Dendritic cell treated with granulocyte-macrophage colony-stimulating factor and Interleukin-4, amounts not matched to agents 40 ng/mL and 50 ng/mL, for 4 days (primary cell): ENCODE results near the gene SERPINE1.

Experiments
- H3K27ac Mint-ChIP-seq: one replicate; pipeline ENCODE4 v1.8.0; 2022; ENCODE audit warnings: mild to moderate bottlenecking, mixed read lengths
- H3K27me3 Mint-ChIP-seq: one replicate; pipeline ENCODE4 v1.8.0; 2022; ENCODE audit warnings: mild to moderate bottlenecking, mixed read lengths
- H3K36me3 Mint-ChIP-seq: one replicate; pipeline ENCODE4 v1.8.0; 2022; ENCODE audit warnings: low read depth, mixed read lengths
- H3K4me1 Mint-ChIP-seq: one replicate; pipeline ENCODE4 v1.8.0; 2022; ENCODE audit warnings: low read depth, mixed read lengths
- H3K4me3 Mint-ChIP-seq: one replicate; pipeline ENCODE4 v1.8.0; 2022; ENCODE audit warnings: mild to moderate bottlenecking, moderate library complexity, mixed read lengths
- H3K9me3 Mint-ChIP-seq: one replicate; pipeline ENCODE4 v1.8.0; 2022; ENCODE audit warnings: mixed read lengths
- intact Hi-C: fragments of 100-400 bp; cut with micrococcal nuclease; formaldehyde crosslinking; loops from one replicate; pipeline ENCODE4 v1.15.0; 2022

Gene SERPINE1

DNA sequence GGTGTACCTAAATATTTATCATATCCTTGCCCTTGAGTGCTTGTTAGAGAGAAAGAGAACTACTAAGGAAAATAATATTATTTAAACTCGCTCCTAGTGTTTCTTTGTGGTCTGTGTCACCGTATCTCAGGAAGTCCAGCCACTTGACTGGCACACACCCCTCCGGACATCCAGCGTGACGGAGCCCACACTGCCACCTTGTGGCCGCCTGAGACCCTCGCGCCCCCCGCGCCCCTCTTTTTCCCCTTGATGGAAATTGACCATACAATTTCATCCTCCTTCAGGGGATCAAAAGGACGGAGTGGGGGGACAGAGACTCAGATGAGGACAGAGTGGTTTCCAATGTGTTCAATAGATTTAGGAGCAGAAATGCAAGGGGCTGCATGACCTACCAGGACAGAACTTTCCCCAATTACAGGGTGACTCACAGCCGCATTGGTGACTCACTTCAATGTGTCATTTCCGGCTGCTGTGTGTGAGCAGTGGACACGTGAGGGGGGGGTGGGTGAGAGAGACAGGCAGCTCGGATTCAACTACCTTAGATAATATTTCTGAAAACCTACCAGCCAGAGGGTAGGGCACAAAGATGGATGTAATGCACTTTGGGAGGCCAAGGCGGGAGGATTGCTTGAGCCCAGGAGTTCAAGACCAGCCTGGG, 11.4 kb downstream of the SERPINE1 start:
- intact Hi-C loops: loop anchor here (1.0 kb wide), 1 partner anchor 44 kb away; no protein-coding TSS in a partner anchor
- Mint-ChIP-seq H3K9me3 (no peaks in the 10 kb centered on the region), H3K4me3 (peak overlapping the region; percentile 37), H3K36me3 (no peaks in the 10 kb centered on the region), H3K27ac (peak overlapping the region; percentile 65), H3K27me3 (peaks cover 7% of the 10 kb centered on the region), H3K4me1 (peaks cover 67% of the 10 kb centered on the region)

DNA sequence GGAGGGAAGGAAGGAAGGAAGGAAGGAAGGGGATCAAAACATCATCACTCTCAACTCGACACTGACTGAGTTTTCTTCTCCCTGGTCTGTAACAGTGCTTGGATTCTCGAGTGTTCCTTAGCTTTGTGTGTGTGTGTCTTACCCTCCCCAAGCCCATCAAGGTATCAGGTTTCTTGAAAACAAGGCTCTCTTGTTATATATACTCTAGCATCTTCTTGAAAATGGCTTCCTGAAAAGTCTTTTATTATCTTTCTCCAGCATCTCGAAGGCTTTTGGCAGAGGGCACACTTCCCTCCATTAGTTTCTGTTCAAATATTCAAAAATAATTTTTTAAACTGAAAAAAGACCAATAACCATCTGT, 13.4 kb downstream of the SERPINE1 start:
- Mint-ChIP-seq H3K9me3 (no peaks in the 10 kb centered on the region), H3K4me3 (no peak overlapping the region), H3K4me1 (peaks cover 51% of the 10 kb centered on the region), H3K27me3 (peaks cover 14% of the 10 kb centered on the region), H3K27ac (peak overlapping the region; percentile 53), H3K36me3 (no peaks in the 10 kb centered on the region)
- intact Hi-C loops: no loop called here

DNA sequence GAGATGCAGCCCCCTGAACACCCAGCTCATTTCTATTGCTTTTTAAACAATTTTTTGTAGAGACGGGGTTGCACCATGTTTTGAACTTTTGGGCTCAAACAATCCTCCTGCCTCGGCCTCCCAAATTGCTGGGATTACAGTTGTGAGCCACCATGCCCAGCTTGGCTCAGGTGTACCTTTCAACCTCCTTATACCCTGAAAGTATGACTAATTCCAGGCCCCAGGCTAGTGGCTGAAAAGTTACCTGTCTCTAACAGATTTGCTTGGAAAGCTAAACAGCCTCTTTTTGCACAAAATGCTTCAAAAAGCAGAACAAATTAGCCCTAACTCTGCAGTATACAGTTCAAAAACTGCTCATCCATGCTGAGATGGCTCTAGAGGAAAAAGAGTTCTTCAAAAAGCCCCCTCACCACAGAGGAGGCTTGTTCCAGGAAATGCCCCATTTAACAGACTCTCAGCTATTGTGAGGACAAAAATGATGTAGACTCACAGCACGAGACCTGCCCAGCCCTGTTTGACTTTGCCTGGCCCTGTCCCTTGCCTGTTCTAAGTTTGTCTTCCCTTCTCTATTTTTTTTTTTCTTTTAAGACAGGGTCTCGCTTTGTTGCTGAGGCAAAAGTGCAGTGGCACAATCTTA, 14.0 kb downstream of the SERPINE1 start:
- no peak overlapping the region for H3K27ac Mint-ChIP-seq
- peaks cover 19% of the 10 kb centered on the region for H3K27me3 Mint-ChIP-seq
- intact Hi-C loops: no loop called here

DNA sequence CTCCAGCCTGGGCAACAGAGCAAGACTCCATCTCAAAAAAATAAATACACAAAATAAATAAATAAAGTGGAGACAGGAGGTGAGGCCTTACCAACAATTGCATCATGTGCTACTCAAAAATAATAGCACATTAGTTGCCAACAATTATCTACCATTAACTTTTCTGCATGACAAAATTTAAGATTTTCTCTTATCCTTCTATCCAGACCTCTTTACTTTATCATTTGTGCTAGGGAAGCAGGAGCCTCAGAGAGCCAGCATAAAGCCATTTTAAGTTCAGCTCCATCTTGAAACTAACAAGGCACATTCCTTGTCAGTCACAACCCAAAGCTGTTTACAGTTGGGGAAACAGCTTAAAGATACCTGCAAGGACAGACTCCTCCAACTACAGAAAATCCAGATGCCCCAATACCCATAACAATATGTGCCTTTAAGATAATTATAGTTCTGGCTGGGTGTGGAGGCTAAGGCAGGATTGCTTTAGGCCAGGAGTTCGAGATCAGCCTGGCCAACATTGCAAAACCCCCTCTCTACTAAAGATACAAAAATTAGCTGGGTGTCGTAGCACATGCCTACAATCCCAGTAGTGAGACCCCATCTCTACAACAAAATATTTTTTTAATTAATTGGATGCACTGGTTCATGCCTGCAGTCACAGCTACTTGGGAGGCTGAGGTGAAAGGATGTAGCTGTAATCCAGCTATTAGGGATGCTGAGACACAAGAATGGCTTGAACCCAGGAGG, 25.2 kb downstream of the SERPINE1 start:
- H3K36me3 Mint-ChIP-seq: peaks cover 10% of the 10 kb centered on the region
- intact Hi-C loops: no loop called here
- H3K27ac Mint-ChIP-seq: no peak overlapping the region
- H3K4me3 Mint-ChIP-seq: no peak overlapping the region
- peaks cover 30% of the 10 kb centered on the region for H3K4me1 Mint-ChIP-seq
- H3K27me3 Mint-ChIP-seq: peaks cover 39% of the 10 kb centered on the region
- no peaks in the 10 kb centered on the region for H3K9me3 Mint-ChIP-seq

More for the DNA sequence above, 14.0 kb downstream of the SERPINE1 start:
- Mint-ChIP-seq H3K4me3 (no peak overlapping the region), H3K9me3 (no peaks in the 10 kb centered on the region), H3K36me3 (no peaks in the 10 kb centered on the region), H3K4me1 (peaks cover 46% of the 10 kb centered on the region)

DNA sequence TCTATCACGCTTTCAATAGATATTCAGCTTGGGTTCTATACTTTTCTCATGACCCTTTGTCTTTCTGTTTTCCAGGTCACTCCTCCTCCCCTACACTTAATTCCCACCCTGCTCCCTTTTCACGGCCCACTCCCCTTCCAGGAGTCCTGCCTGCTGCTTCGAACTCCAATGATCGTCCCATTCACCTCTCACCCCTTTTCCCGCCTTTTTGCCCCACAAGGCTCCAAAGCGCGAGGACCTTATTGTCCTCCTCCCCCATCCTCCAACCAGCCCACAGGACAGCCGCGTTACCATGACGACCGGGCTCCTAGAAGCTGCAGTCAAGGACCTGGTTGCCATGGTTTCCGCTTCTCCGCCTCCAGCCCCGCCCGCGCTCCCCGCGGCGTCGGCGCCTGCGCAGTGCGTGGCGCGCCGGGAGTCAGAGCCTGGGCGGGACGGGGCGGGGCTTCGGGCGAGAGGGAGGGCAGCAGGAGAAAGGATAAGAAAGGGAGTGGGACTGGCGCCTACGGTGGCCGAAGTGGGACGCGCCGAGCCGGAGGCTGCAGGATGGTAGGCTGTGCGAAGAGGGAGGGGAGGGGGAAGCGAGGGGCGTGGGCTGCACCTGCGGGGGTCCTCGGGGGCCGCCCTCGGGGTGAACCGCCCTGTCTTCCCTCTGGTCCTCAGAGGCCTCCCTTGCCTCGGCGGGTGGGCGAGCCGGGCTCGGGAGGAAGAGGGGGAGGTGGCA, 27.2 kb downstream of the SERPINE1 start, which contains the start of gene AP1S1:
AP1S1 (plus strand) TSS at position 508 of the 724 bp plus-strand sequence; CDS start at position 547, 39 bp downstream.
- intact Hi-C loops: loop anchor here (1.0 kb wide), 1 partner anchor 11 kb away; the partner anchor contains the start of gene VGF
- H3K4me1 Mint-ChIP-seq: peaks cover 30% of the 10 kb centered on the region
- peak within 1 kb of the TSS; percentile 78 for H3K4me3 Mint-ChIP-seq
- peaks cover 27% of the 10 kb centered on the region for H3K36me3 Mint-ChIP-seq
- H3K27ac Mint-ChIP-seq: peak within 1 kb of the TSS; percentile 50
- H3K27me3 Mint-ChIP-seq: peaks cover 24% of the 10 kb centered on the region
- no peaks in the 10 kb centered on the region for H3K9me3 Mint-ChIP-seq

DNA sequence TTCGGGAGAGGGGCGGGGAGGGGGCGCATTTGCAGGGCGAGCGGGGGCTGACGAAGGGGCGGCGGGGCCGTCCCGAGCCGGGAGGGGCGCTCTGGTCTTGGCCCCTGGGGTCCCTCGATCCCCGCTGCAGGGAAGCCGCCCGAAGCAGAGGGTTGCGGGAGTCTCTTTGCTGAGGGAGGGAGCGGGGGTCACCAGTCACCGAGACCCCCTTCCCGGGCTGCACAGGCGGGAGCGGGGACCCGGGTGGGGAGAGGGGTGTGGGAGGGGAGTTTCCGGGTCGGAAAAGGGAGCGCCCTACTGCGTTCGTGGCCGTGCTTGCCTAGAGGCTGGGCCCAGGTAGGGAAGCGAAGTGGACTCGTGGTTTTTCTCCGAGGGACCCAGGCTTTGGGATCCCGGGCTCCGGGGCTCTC, 27.8 kb downstream of the SERPINE1 start:
- Mint-ChIP-seq H3K36me3 (peaks cover 33% of the 10 kb centered on the region), H3K4me3 (peak overlapping the region; percentile 78), H3K9me3 (no peaks in the 10 kb centered on the region), H3K27me3 (peaks cover 19% of the 10 kb centered on the region), H3K4me1 (peaks cover 30% of the 10 kb centered on the region), H3K27ac (peak overlapping the region; percentile 50)
- intact Hi-C loops: loop anchor here (1.0 kb wide), 1 partner anchor 11 kb away; the partner anchor contains the start of gene VGF

DNA sequence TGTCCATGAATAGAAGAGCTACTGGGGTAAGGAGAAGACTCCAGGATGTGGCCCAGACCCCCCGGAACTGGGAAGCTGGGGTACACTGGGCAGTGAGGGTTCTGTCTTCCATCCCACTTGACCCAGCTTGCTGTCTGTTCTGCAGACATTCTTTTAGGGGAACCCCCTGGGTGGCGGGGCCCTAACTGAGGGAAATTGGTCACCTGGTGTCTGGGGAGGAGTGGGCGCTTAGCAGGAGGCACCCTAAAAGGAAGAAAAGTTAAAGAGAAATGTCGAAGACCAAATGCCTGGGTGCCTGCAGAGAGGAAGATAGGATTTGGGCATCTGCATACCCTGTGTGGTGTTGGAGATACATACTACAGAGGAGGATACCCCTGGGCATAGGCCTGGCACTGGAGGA, 28.4 kb downstream of the SERPINE1 start:
- H3K36me3 Mint-ChIP-seq: peaks cover 39% of the 10 kb centered on the region
- H3K4me1 Mint-ChIP-seq: peaks cover 30% of the 10 kb centered on the region
- H3K4me3 Mint-ChIP-seq: peak overlapping the region; percentile 78
- intact Hi-C loops: no loop called here
- no peaks in the 10 kb centered on the region for H3K9me3 Mint-ChIP-seq
- H3K27me3 Mint-ChIP-seq: peaks cover 19% of the 10 kb centered on the region
- peak overlapping the region; percentile 50 for H3K27ac Mint-ChIP-seq

DNA sequence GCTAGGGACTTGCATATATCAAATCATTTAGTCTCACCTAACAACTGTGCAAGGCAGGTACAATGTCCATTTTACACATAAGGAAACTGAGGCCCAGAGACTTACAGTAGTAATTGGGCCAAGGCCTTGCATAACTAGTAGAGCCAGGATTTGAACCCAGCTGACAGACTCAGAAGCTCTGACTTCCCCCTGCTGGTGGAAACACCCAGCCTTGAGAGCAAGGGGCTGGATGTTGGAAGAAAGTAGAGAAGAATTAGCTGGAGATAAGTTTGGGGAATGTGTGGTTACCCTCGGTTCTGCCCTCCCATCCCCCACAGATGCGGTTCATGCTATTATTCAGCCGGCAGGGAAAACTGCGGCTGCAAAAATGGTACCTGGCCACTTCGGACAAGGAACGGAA, 29.4 kb downstream of the SERPINE1 start:
- intact Hi-C loops: no loop called here
- peaks cover 49% of the 10 kb centered on the region for H3K36me3 Mint-ChIP-seq
- H3K4me1 Mint-ChIP-seq: peaks cover 30% of the 10 kb centered on the region
- no peaks in the 10 kb centered on the region for H3K9me3 Mint-ChIP-seq
- H3K27ac Mint-ChIP-seq: no peak overlapping the region
- H3K4me3 Mint-ChIP-seq: no peak overlapping the region
- peaks cover 22% of the 10 kb centered on the region for H3K27me3 Mint-ChIP-seq

DNA sequence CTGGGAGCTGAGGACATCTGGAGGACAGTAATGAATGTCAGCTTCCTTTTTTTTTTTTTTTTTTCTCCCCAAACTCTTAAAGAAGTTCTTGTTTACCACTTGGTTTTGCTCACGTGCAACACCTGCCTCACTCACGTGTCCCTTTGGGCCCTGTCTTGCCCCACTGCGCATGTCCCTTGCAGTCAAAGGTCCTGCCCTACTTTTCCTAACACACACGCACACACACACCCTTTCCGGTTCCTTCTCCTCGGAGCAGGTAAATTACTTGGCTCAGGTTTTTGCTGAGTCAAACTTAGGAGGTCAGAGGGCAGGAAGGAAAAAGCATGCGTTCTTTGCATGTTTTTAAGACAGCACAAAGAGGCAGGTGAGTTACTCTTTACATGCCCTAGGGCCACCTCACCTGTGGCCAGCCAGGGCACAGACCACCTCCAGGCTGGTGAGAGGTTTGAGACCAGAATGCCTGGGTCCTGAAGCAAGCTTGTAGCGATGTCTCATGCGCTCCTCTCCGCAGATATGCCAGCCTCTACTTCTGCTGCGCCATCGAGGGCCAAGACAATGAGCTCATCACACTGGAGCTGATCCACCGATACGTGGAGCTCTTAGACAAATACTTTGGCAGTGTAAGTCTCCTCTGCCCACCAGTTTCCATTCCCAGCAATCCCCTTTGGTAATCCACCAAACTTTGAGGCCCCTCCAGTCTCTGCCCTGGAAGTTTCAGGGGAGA, 30.1 kb downstream of the SERPINE1 start:
- peaks cover 54% of the 10 kb centered on the region for H3K36me3 Mint-ChIP-seq

DNA sequence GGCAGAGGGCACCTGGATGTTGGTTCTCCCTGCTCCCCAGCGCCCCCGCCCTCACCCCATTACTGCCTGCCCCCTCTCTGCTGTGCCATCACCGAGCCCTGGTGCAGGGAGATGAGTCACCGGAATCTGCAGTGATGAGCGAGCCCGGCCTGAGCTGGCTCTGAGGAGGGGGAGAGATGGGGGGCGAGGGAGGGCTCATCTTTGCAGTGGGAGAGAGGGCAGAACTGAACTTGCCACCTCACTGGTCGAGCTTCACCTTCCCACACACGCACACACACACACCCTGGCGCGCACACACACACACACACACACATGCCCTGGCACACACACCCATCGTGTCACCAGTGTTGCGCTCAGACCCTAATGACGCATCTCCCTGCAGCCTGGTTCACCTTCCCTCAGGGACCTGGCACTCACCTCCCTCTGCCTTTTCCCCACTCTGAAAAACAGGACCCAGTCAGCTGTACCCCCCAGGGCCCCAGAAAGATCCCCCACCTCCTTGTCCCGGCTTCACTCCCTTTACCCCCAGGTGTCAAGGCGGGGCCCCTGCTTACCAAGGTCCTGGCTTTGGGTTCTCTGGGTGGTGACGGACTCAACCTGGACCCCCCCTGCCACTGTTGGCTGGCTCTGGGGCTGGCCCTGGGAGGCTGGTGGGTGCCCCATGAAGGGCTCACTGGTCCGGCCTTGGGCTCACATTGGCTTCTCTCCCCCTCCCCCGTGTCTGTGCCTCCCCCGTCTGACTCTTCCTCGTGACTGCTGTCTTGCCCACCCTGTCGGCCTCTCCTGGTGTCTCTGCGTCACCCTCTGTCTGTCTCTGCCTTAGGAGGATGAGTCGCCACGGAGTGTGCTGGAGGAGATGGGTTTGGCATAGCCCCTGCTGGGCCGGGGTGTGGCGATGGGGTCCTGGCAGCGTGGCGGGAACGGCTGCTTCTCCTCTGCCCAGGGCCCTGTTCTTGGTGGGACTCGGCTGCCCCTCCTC, 33.1 kb downstream of the SERPINE1 start:
- peaks cover 20% of the 10 kb centered on the region for H3K4me1 Mint-ChIP-seq
- no peaks in the 10 kb centered on the region for H3K9me3 Mint-ChIP-seq
- H3K27ac Mint-ChIP-seq: no peak overlapping the region
- H3K36me3 Mint-ChIP-seq: peaks cover 54% of the 10 kb centered on the region
- no peak overlapping the region for H3K4me3 Mint-ChIP-seq
- peaks cover 39% of the 10 kb centered on the region for H3K27me3 Mint-ChIP-seq
- intact Hi-C loops: no loop called here

More for the DNA sequence above, 30.1 kb downstream of the SERPINE1 start:
- Mint-ChIP-seq H3K4me1 (peaks cover 30% of the 10 kb centered on the region), H3K27me3 (peaks cover 27% of the 10 kb centered on the region), H3K9me3 (no peaks in the 10 kb centered on the region), H3K27ac (no peak overlapping the region), H3K4me3 (no peak overlapping the region)
- intact Hi-C loops: no loop called here

DNA sequence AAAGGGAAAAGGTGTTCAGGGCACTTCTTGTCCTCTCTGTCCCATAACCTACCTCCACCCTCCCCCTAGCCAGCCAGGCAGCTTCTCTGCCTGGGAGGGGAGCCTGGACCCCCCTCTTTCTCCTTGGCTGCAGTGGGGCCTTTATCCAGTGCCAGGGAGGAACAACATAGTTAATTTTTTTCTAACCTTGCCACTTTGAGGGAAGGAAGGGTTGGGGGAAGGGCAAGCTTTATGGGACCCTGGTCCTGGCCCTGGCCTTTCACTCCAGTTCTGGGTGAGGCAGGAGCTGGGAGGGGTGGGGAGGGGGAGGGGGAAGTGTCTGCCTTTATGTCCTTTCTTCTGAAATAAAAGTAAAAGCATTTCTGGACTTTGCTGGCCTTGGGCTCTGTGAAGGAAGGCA, 34.0 kb downstream of the SERPINE1 start:
- H3K9me3 Mint-ChIP-seq: no peaks in the 10 kb centered on the region
- peaks cover 20% of the 10 kb centered on the region for H3K4me1 Mint-ChIP-seq
- intact Hi-C loops: no loop called here
- H3K27me3 Mint-ChIP-seq: peaks cover 48% of the 10 kb centered on the region
- H3K4me3 Mint-ChIP-seq: no peak overlapping the region
- H3K27ac Mint-ChIP-seq: no peak overlapping the region
- H3K36me3 Mint-ChIP-seq: peaks cover 54% of the 10 kb centered on the region

DNA sequence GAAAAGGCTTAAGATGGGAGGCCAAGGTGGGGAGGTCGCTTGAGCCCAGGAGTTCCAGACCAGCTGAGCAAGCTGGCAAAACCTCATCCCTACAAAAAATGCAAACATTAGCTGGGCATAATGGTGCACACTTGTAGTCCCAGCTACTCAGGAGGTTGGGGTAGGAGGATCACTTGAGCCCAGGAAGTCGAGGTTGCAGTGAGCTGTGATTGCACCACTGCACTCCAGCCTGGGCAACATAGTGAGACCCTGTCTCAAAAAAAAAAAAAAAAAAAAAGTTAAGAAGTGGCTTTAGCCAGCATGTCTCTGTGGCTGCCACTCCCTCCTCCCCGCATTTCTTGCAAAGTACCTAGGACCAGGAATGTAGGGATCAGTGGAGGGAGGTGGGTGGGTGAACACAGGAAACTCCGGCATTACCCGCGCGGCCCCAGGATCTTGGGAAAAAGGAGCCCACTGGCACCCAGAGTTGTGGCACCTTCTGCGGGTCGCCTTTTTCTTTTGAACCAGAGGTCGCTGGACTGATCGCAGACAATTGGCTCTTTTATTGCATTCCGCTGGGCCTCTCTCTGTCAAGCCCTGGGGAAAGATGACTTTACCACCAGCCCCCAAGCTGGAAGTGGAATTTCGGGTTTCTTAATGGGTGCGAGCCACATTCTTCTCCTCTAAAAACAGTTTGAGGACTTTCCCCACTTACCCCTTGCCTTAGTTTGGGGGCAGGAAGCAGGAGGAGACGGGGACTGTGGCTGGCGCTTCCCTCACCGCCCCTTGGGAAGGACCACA, 35.0 kb downstream of the SERPINE1 start:
- intact Hi-C loops: no loop called here

More for the DNA sequence above, 35.0 kb downstream of the SERPINE1 start:
- Mint-ChIP-seq H3K9me3 (no peaks in the 10 kb centered on the region), H3K4me1 (peaks cover 24% of the 10 kb centered on the region), H3K27ac (no peak overlapping the region), H3K27me3 (peaks cover 58% of the 10 kb centered on the region), H3K4me3 (peak overlapping the region; percentile 64), H3K36me3 (peaks cover 46% of the 10 kb centered on the region)
